SU-DHL-6 (cell line): ENCODE data around the gene MST1.

Experiments used
- CTCF ChIP-seq: fragments of 200-600 bp; sonication (generic); IDR thresholded peaks from one replicate; pipeline ENCODE4 v1.5.1; 2017; ENCODE audit warnings: antibody characterized with exemption, mild to moderate bottlenecking, low read length, moderate library complexity; ENCODE audit not compliant: insufficient read depth, poor library complexity, severe bottlenecking
- EZH2phosphoT487 ChIP-seq: fragments of 200-600 bp; sonication (generic), shearing (Covaris generic); conservative IDR thresholded peaks from 2 replicates; pipeline ENCODE4 v1.6.1; 2018; ENCODE audit warnings: mild to moderate bottlenecking, antibody characterized with exemption, low read length, moderate library complexity, mixed read lengths

GRCh38 chr3:49641921-49642707, 47.2 kb downstream of the MST1 start:
- no peak for TF ChIP-seq CTCF
- TF ChIP-seq EZH2phosphoT487: no peak
